ENCODE data around the gene TTBK2. TPM values are rescaled to one million over a fixed set of nuclear protein-coding genes. Genes with fewer than 3 reads are reported as not detected.
A peak's percentile ranks its signal among the peaks of the same experiment; 100 is the strongest.
"Not testable (repeated sequence)": the region's sequence is repeated elsewhere in the genome, so short reads cannot be mapped to it uniquely, and the experiment has no call there.

Gene TTBK2
- polyA plus RNA-seq, 1 donor (not counting 4 experiments of a cell fraction or from before 2014, with no cell fraction given) = 7.3 TPM

- Histone ChIP-seq H2AFZ (ENCODE audit: control insufficient read depth, low read length) (no peak overlapping the region), H3K9ac (ENCODE audit: control insufficient read depth, extremely low read depth, insufficient read depth, low read length) (no peak overlapping the region), H3K4me3 (ENCODE audit: control insufficient read depth in 2 of 3, extremely low read depth in 1 of 3, insufficient read depth in 2 of 3, low read depth in 1 of 3, low read length in 3 of 3) (no peak overlapping the region), H3K9me1 (ENCODE audit: control insufficient read depth, extremely low read depth, insufficient read depth, low read length) (no peaks in the 10 kb centered on the region), H3K9me3 (ENCODE audit: control insufficient read depth, low read depth, low read length) (no peaks in the 10 kb centered on the region), H3K79me2 (ENCODE audit: control insufficient read depth, insufficient read depth, low read length) (peaks cover 34% of the 10 kb centered on the region), H3K4me1 (ENCODE audit: control insufficient read depth, extremely low read depth, insufficient read depth, low read length) (peaks cover 15% of the 10 kb centered on the region), H3K27ac (ENCODE audit: control insufficient read depth, insufficient read depth, low read length) (peak overlapping the region; percentile 5), H4K20me1 (ENCODE audit: control insufficient read depth, extremely low read depth, insufficient read depth, low read length) (no peaks in the 10 kb centered on the region), H3K36me3 (ENCODE audit: control insufficient read depth in 2 of 2, extremely low read depth in 1 of 2, insufficient read depth in 2 of 2, low read length in 2 of 2) (no peaks in the 10 kb centered on the region), H3K4me2 (ENCODE audit: control insufficient read depth, extremely low read depth, insufficient read depth, low read depth, low read length) (peak overlapping the region; percentile 33), H3K27me3 (ENCODE audit: control insufficient read depth, extremely low read depth, insufficient read depth, low read length) (no peaks in the 10 kb centered on the region)
- no peak for TF ChIP-seq CTCF (optimal IDR thresholded peaks at IDR 0.05 in 1 of 3, IDR thresholded peaks at IDR 0.05 in 1 of 3, conservative IDR thresholded peaks at IDR 0.05 in 1 of 3; ENCODE audit: extremely low read depth in 1 of 3, insufficient read depth in 2 of 3, low read length in 3 of 3)
- FAIRE-seq (no peak), DNase-seq (ENCODE audit: low read depth, low spot score) (no peak)
- dilution Hi-C loops (cut with MboI; ENCODE audit: extremely low pct_ligation_motif_present, low sequenced_read_pairs) = no loop called here
Observed at GRCh38 chr15:42908538-42908937, 12.0 kb downstream of the TTBK2 start.

- FAIRE-seq (peak; percentile 51), DNase-seq (ENCODE audit: low read depth, low spot score) (no peak)
- Histone ChIP-seq H3K36me3 (ENCODE audit: control insufficient read depth in 2 of 2, extremely low read depth in 1 of 2, insufficient read depth in 2 of 2, low read length in 2 of 2) (no peaks in the 10 kb centered on the region), H3K27ac (ENCODE audit: control insufficient read depth, insufficient read depth, low read length) (no peak overlapping the region), H3K4me3 (ENCODE audit: control insufficient read depth in 2 of 3, extremely low read depth in 1 of 3, insufficient read depth in 2 of 3, low read depth in 1 of 3, low read length in 3 of 3) (no peak overlapping the region), H4K20me1 (ENCODE audit: control insufficient read depth, extremely low read depth, insufficient read depth, low read length) (no peaks in the 10 kb centered on the region), H3K27me3 (ENCODE audit: control insufficient read depth, extremely low read depth, insufficient read depth, low read length) (no peaks in the 10 kb centered on the region), H3K4me1 (ENCODE audit: control insufficient read depth, extremely low read depth, insufficient read depth, low read length) (peaks cover 8% of the 10 kb centered on the region), H3K9me1 (ENCODE audit: control insufficient read depth, extremely low read depth, insufficient read depth, low read length) (no peaks in the 10 kb centered on the region), H3K9me3 (ENCODE audit: control insufficient read depth, low read depth, low read length) (no peaks in the 10 kb centered on the region), H3K4me2 (ENCODE audit: control insufficient read depth, extremely low read depth, insufficient read depth, low read depth, low read length) (no peak overlapping the region), H3K9ac (ENCODE audit: control insufficient read depth, extremely low read depth, insufficient read depth, low read length) (no peak overlapping the region), H2AFZ (ENCODE audit: control insufficient read depth, low read length) (peak overlapping the region; percentile 49), H3K79me2 (ENCODE audit: control insufficient read depth, insufficient read depth, low read length) (peaks cover 14% of the 10 kb centered on the region)
- TF ChIP-seq CTCF (optimal IDR thresholded peaks at IDR 0.05 in 1 of 3, IDR thresholded peaks at IDR 0.05 in 1 of 3, conservative IDR thresholded peaks at IDR 0.05 in 1 of 3; ENCODE audit: extremely low read depth in 1 of 3, insufficient read depth in 2 of 3, low read length in 3 of 3) = no peak
- TF ChIP-seq EZH2 (IDR thresholded peaks at IDR 0.05; ENCODE audit: low read length) = no peak
- dilution Hi-C loops (cut with MboI; ENCODE audit: extremely low pct_ligation_motif_present, low sequenced_read_pairs) = no loop called here
Observed at GRCh38 chr15:42903388-42904324, 16.9 kb downstream of the TTBK2 start.

- H3K27ac ChIP-seq (ENCODE audit: control insufficient read depth, insufficient read depth, low read length); dilution Hi-C loops (cut with MboI; ENCODE audit: extremely low pct_ligation_motif_present, low sequenced_read_pairs); H3K4me3 ChIP-seq (ENCODE audit: control insufficient read depth in 2 of 3, extremely low read depth in 1 of 3, insufficient read depth in 2 of 3, low read depth in 1 of 3, low read length in 3 of 3); H3K9me3 ChIP-seq (ENCODE audit: control insufficient read depth, low read depth, low read length); H3K9me1 ChIP-seq (ENCODE audit: control insufficient read depth, extremely low read depth, insufficient read depth, low read length); H3K36me3 ChIP-seq (ENCODE audit: control insufficient read depth in 2 of 2, extremely low read depth in 1 of 2, insufficient read depth in 2 of 2, low read length in 2 of 2); H3K4me2 ChIP-seq (ENCODE audit: control insufficient read depth, extremely low read depth, insufficient read depth, low read depth, low read length); H2AFZ ChIP-seq (ENCODE audit: control insufficient read depth, low read length); H4K20me1 ChIP-seq (ENCODE audit: control insufficient read depth, extremely low read depth, insufficient read depth, low read length); H3K27me3 ChIP-seq (ENCODE audit: control insufficient read depth, extremely low read depth, insufficient read depth, low read length); H3K9ac ChIP-seq (ENCODE audit: control insufficient read depth, extremely low read depth, insufficient read depth, low read length); DNase-seq (ENCODE audit: low read depth, low spot score); FAIRE-seq: not testable (repeated sequence)
- Histone ChIP-seq H3K79me2 (ENCODE audit: control insufficient read depth, insufficient read depth, low read length) (peaks cover 19% of the 10 kb centered on the region), H3K4me1 (ENCODE audit: control insufficient read depth, extremely low read depth, insufficient read depth, low read length) (peaks cover 20% of the 10 kb centered on the region)
Observed at GRCh38 chr15:42893911-42894310, 26.7 kb downstream of the TTBK2 start.

All from keratinocyte (primary cell).